SK-N-SH (cell line): ENCODE measurements around the gene JRKL. TPM values are rescaled to one million over a fixed set of nuclear protein-coding genes. Genes with fewer than 3 reads are reported as not detected.

Experiments
- CTCF ChIA-PET: fragments of 300-600, 350-600 bp; formaldehyde crosslinking; extraction: SDS; loops from one replicate; lab custom pipeline; 2021; lab: Yijun Ruan, JAX
- POLR2A ChIA-PET: fragments of 350-600 bp; sonication (Branson Sonifier 250); formaldehyde crosslinking; extraction: SDS; loops from one replicate; lab custom pipeline; 2020; ENCODE audit warnings: antibody characterized with exemption, inconsistent platforms; lab: Yijun Ruan, JAX
- DNase-seq: peaks from one replicate; pipeline ENCODE4 v3.0.0; 2012
- H2AFZ ChIP-seq: fragments of 200-600 bp; sonication (generic); 2 replicates; pipeline ENCODE4 v1.8.1; 2016; ENCODE audit warnings: antibody characterized with exemption, mild to moderate bottlenecking, low read depth
- H3F3A ChIP-seq: fragments of 200-600 bp; sonication (generic); replicated peaks from 2 replicates; pipeline ENCODE3; 2016; ENCODE audit warnings: antibody characterized with exemption, mild to moderate bottlenecking; ENCODE audit not compliant: insufficient read depth
- H3K27ac ChIP-seq, 2 experiments: fragments of 200-500 bp in 1 of 2; fragments of 200-600 bp in 1 of 2; sonication (Bioruptor generic) in 1 of 2; sonication (generic), shearing (Covaris generic) in 1 of 2; 2 replicates each; pipeline versions ENCODE4 v1.5.1 to v1.6.1; 2014 to 2016; ENCODE audit warnings: low read depth in 2 of 2, inconsistent platforms in 1 of 2, low read length in 1 of 2, mild to moderate bottlenecking in 1 of 2, mixed read lengths in 1 of 2
- H3K27me3 ChIP-seq: fragments of 200-600 bp; sonication (generic), shearing (Covaris generic); 2 replicates; pipeline ENCODE4 v1.6.1; 2016; ENCODE audit warnings: mixed run types; ENCODE audit not compliant: insufficient read depth
- H3K36me3 ChIP-seq, 2 experiments: fragments of 200-500 bp in 1 of 2; fragments of 200-600 bp in 1 of 2; sonication (Bioruptor generic) in 1 of 2; sonication (generic) in 1 of 2; replicated peaks in 1 of 2; 2 replicates each; pipeline versions ENCODE3 to v1.5.1; 2014 to 2016; ENCODE audit warnings: low read length in 1 of 2, mild to moderate bottlenecking in 1 of 2; ENCODE audit not compliant: insufficient read depth in 2 of 2, control insufficient read depth in 1 of 2
- H3K4me1 ChIP-seq, 2 experiments: fragments of 200-500 bp in 1 of 2; fragments of 200-600 bp in 1 of 2; sonication (Bioruptor generic) in 1 of 2; sonication (generic), shearing (Covaris generic) in 1 of 2; 2 replicates each; pipeline versions ENCODE4 v1.5.1 to v1.6.1; 2014 to 2016; ENCODE audit warnings: low read depth in 1 of 2, low read length in 1 of 2, mixed run types in 1 of 2; ENCODE audit not compliant: insufficient read depth in 2 of 2, control insufficient read depth in 1 of 2
- H3K4me2 ChIP-seq: fragments of 200-600 bp; sonication (generic), shearing (Covaris generic); 2 replicates; pipeline ENCODE4 v1.6.1; 2017; ENCODE audit warnings: mixed run types
- H3K4me3 ChIP-seq, 2 experiments: fragments of 200-500 bp in 1 of 2; fragments of 200-600 bp in 1 of 2; sonication (Bioruptor generic) in 1 of 2; sonication (generic), shearing (Covaris generic) in 1 of 2; 2 replicates each; pipeline versions ENCODE4 v1.5.1 to v1.8.1; 2014 to 2016; ENCODE audit warnings: low read depth in 2 of 2, inconsistent platforms in 1 of 2, low read length in 1 of 2, mild to moderate bottlenecking in 1 of 2, mixed read lengths in 1 of 2, moderate library complexity in 1 of 2
- H3K79me2 ChIP-seq: fragments of 200-600 bp; sonication (generic); 2 replicates; pipeline ENCODE4 v1.8.1; 2017; ENCODE audit warnings: mild to moderate bottlenecking; ENCODE audit not compliant: insufficient read depth
- H3K9ac ChIP-seq: fragments of 200-600 bp; sonication (generic); 2 replicates; pipeline ENCODE4 v1.6.1; 2017; ENCODE audit warnings: mixed run types
- H3K9me2 ChIP-seq: fragments of 200-600 bp; sonication (generic); 2 replicates; pipeline ENCODE4 v1.6.1; 2017; ENCODE audit warnings: mixed run types
- H3K9me3 ChIP-seq: fragments of 200-600 bp; sonication (generic); 2 replicates; pipeline ENCODE4 v1.6.1; 2017; ENCODE audit warnings: mixed run types, mild to moderate bottlenecking, moderate library complexity
- H4K20me1 ChIP-seq: fragments of 200-600 bp; sonication (generic); 2 replicates; pipeline ENCODE4 v1.6.1; 2017; ENCODE audit warnings: mild to moderate bottlenecking, mixed run types; ENCODE audit not compliant: insufficient read depth
- EP300 ChIP-seq, 2 experiments: IDR thresholded peaks; 2 replicates each; pipeline versions ENCODE4 v1.4.0 to v1.6.1; 2012; ENCODE audit warnings: borderline replicate concordance in 1 of 2, low read depth in 1 of 2, low read length in 1 of 2
- EZH2phosphoT487 ChIP-seq: fragments of 200-600 bp; sonication (generic); IDR thresholded peaks from 2 replicates; pipeline ENCODE4 v1.6.1; 2017; ENCODE audit warnings: low read depth, mixed run types, mild to moderate bottlenecking, antibody characterized with exemption, moderate library complexity, borderline replicate concordance
- FOSL2 ChIP-seq: IDR thresholded peaks from 2 replicates; pipeline ENCODE4 v1.4.0; 2012; ENCODE audit warnings: low read depth, mild to moderate bottlenecking, moderate library complexity, borderline replicate concordance
- FOXJ3 ChIP-seq: sonication (generic); formaldehyde crosslinking; IDR thresholded peaks from 2 replicates; pipeline ENCODE4 v1.5.1; 2020; ENCODE audit warnings: mild to moderate bottlenecking, missing genetic modification reagents
- GABPA ChIP-seq: IDR thresholded peaks from 2 replicates; pipeline ENCODE4 v1.4.0; 2012; ENCODE audit warnings: low read depth, mild to moderate bottlenecking
- NRF1 ChIP-seq: IDR thresholded peaks from 2 replicates; pipeline ENCODE4 v1.6.1; 2012; ENCODE audit warnings: low read depth, mild to moderate bottlenecking, low read length
- RAD21 ChIP-seq: IDR thresholded peaks from 2 replicates; pipeline ENCODE4 v1.6.1; 2012; ENCODE audit warnings: mild to moderate bottlenecking, low read length
- WGBS: methylation state at CpG from one replicate; pipeline ENCODE4 v1.1.6; 2017; ENCODE audit warnings: low lambda C conversion rate; 5-methylcytosine and 5-hydroxymethylcytosine counted together
- polyA plus RNA-seq, 3 experiments: library from polyadenylated mRNA; depleted of rRNA; stranded (reverse); fragments of >200 nt; gene quantifications; 2 replicates each; pipeline ENCODE4 v1.2.3, GENCODE V29; 2012

The JRKL gene
- polyA plus RNA-seq, 1 of the 3 experiments (the other 2 are of a cell fraction), result 3.8 TPM

GRCh38 chr11:96394773-96395172 lies 5.0 kb downstream of the JRKL start:
- Histone ChIP-seq H3K27me3 (no peaks in the 10 kb centered on the region), H3K4me1 (peaks cover 11 to 14% of the 10 kb centered on the region in 2 experiments; a peak in 3 of 4 replicates), H3K4me3 (no peak overlapping the region), H3F3A (peaks cover 22% of the 10 kb centered on the region), H3K9ac (no peak overlapping the region), H4K20me1 (no peaks in the 10 kb centered on the region), H2AFZ (no peak overlapping the region), H3K79me2 (peaks cover 51% of the 10 kb centered on the region), H3K4me2 (no peak overlapping the region), H3K9me3 (no peaks in the 10 kb centered on the region), H3K9me2 (no peaks in the 10 kb centered on the region), H3K36me3 (peaks cover 0 to 14% of the 10 kb centered on the region in 2 experiments), H3K27ac (no peak overlapping the region)
- no peak for DNase-seq
- ChIA-PET CTCF (interaction anchor here (1.0 to 2.9 kb wide), 10 partner anchors 13 to 1328 kb away, joined by 3 to 24 read pairs (median 6); partner anchors contain the start of genes MAML2 and SRSF8), POLR2A (no interaction called here)
- TF ChIP-seq FOXJ3, result no peak
- no peak for TF ChIP-seq NRF1
- no peak for TF ChIP-seq FOSL2
- no peak for TF ChIP-seq RAD21

- WGBS, result 67% methylated on average over 4 of the region's 4 CpGs
- Histone ChIP-seq H3K36me3 (peaks cover 0 to 8% of the 10 kb centered on the region in 2 experiments), H3K9ac (no peak overlapping the region), H2AFZ (no peak overlapping the region), H3F3A (peaks cover 19% of the 10 kb centered on the region), H3K79me2 (peaks cover 34% of the 10 kb centered on the region), H3K4me2 (no peak overlapping the region), H3K4me1 (peaks cover 8 to 9% of the 10 kb centered on the region in 2 experiments; a peak in 3 of 4 replicates), H3K4me3 (no peak overlapping the region), H3K9me2 (no peaks in the 10 kb centered on the region), H3K27ac (no peak overlapping the region), H3K9me3 (no peaks in the 10 kb centered on the region), H4K20me1 (no peaks in the 10 kb centered on the region), H3K27me3 (no peaks in the 10 kb centered on the region)
- CTCF ChIA-PET, result interaction anchor here (1.0 to 1.9 kb wide), 3 partner anchors 29 to 597 kb away, joined by 3 to 7 read pairs (median 3); no protein-coding TSS in a partner anchor
- POLR2A ChIA-PET, result no interaction called here
- DNase-seq, result peak; percentile 15
- peak in 1 of 2 experiments; percentile 10; a peak in 1 of 4 replicates for TF ChIP-seq EP300 (IDR thresholded peaks at IDR 0.05; ENCODE audit: borderline replicate concordance in 1 of 2, low read depth in 1 of 2, low read length in 1 of 2)
- no peak for TF ChIP-seq GABPA
Measured at GRCh38 chr11:96396637-96397036, 6.8 kb downstream of the JRKL start.

DNA sequence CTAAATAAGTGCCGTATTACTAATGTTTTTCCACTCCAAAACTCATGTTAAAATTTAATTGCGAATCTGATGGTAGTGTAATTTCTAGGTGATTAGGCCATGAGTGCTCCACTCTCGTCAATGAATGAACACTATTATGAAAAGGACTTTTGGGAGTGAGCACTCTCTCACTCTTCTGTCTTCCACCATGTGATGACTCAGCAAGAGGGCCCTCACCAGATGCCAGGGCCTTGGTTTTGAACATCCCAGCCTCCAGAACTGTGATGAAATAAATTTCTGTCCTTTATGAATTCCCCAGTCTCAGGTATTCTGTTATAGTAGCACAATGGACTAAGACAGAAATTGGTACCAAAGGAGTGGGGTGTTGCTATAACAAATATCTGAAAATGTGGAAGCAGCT lies 8.1 kb downstream of the JRKL start:
- peaks cover 8% of the 10 kb centered on the region for H3F3A ChIP-seq
- no peak overlapping the region for H3K4me2 ChIP-seq
- H3K9me3 ChIP-seq, result no peaks in the 10 kb centered on the region
- CTCF ChIA-PET, result interaction anchor here (1.0 to 1.9 kb wide), 2 partner anchors 28 to 562 kb away, joined by 3 to 7 read pairs; no protein-coding TSS in a partner anchor
- H3K9me2 ChIP-seq, result no peaks in the 10 kb centered on the region
- H3K27me3 ChIP-seq, result no peaks in the 10 kb centered on the region
- H3K9ac ChIP-seq, result no peak overlapping the region
- peaks cover 22% of the 10 kb centered on the region for H3K79me2 ChIP-seq
- H3K27ac ChIP-seq, result no peak overlapping the region
- POLR2A ChIA-PET, result no interaction called here
- no peak overlapping the region for H2AFZ ChIP-seq
- peaks cover 0 to 8% of the 10 kb centered on the region in 2 experiments for H3K36me3 ChIP-seq
- no peak for DNase-seq
- H4K20me1 ChIP-seq, result no peaks in the 10 kb centered on the region
- 94% methylated on average over 3 of the region's 3 CpGs for WGBS
- peaks cover 2 to 6% of the 10 kb centered on the region in 2 experiments; a peak in 3 of 4 replicates for H3K4me1 ChIP-seq
- no peak overlapping the region for H3K4me3 ChIP-seq
- TF ChIP-seq EZH2phosphoT487, result no peak
